Astrocyte of the cerebellum (primary cell): ENCODE measurements around the gene ZFPM1.

Source experiments
- DNase-seq: peaks from one replicate; pipeline ENCODE4 v3.0.0-alpha.2; 2011; ENCODE audit warnings: low read depth
- H3K4me3 ChIP-seq: 2 replicates; pipeline ENCODE4 v1.5.1; 2011; ENCODE audit warnings: mild to moderate bottlenecking, low read depth, low read length, moderate library complexity
- in situ Hi-C: cut with HindIII; loops from 2 replicates; pipeline ENCODE4 v1.10.0; 2017; ENCODE audit warnings: low sequenced_read_pairs
- TF ChIP-seq, protein P1 (sequence below): IDR thresholded peaks from 2 replicates; pipeline ENCODE4 v1.5.1; 2012; ENCODE audit warnings: low read length, low read depth, moderate library complexity, mild to moderate bottlenecking; ENCODE audit errors: missing control alignments

ZFPM1 gene

GRCh38 chr16:88523309-88524161 lies 70.5 kb downstream of the ZFPM1 start:
- no peak for DNase-seq
- TF ChIP-seq, protein P1, sequence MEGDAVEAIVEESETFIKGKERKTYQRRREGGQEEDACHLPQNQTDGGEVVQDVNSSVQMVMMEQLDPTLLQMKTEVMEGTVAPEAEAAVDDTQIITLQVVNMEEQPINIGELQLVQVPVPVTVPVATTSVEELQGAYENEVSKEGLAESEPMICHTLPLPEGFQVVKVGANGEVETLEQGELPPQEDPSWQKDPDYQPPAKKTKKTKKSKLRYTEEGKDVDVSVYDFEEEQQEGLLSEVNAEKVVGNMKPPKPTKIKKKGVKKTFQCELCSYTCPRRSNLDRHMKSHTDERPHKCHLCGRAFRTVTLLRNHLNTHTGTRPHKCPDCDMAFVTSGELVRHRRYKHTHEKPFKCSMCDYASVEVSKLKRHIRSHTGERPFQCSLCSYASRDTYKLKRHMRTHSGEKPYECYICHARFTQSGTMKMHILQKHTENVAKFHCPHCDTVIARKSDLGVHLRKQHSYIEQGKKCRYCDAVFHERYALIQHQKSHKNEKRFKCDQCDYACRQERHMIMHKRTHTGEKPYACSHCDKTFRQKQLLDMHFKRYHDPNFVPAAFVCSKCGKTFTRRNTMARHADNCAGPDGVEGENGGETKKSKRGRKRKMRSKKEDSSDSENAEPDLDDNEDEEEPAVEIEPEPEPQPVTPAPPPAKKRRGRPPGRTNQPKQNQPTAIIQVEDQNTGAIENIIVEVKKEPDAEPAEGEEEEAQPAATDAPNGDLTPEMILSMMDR = no peak
- no peak overlapping the region for H3K4me3 ChIP-seq
- in situ Hi-C loops = no loop called here

GRCh38 chr16:88524274-88524972 lies 71.3 kb downstream of the ZFPM1 start:
- in situ Hi-C loops = no loop called here
- DNase-seq = no peak
- H3K4me3 ChIP-seq = no peak overlapping the region
- TF ChIP-seq, protein P1 = no peak

DNA sequence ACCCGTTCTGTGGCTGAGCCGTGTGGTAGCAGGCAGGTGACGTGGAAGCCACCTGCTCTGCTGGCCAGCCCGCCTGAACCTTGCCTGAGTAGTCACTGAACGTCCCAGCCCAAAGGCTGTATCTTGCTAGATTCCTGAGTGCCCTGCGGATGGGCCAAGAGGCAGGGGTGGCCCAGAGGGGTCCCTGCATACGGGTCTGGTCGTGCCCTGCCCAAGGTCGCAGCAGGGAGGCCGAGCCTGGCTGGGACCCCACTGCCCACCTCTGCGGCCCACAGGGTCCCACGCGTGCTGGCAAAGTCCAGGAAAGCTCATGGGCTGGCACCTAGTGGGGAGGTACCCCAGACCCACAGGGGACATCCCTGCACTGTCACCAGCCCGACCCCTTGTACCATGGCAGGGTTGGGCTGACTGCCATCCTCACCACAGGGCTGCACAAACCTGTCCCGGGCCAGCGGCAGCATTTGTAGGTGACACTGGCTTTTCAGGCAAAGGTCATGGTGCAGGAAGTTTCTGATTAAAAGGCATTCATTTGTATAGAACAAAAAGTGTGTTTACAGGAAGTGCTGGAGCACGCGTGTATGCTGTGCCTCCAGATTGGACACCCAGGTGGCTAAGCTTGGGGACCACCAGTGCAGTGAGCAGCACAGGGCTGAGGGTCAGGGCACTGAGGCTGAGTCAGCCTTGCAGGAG lies 72.0 kb downstream of the ZFPM1 start:
- DNase-seq = no peak
- TF ChIP-seq, protein P1 = no peak
- no peak overlapping the region for H3K4me3 ChIP-seq
- in situ Hi-C loops = no loop called here

- in situ Hi-C loops = no loop called here
- TF ChIP-seq, protein P1 = no peak
- DNase-seq = no peak
- H3K4me3 ChIP-seq = no peak overlapping the region
These were observed 72.5 kb downstream of the ZFPM1 start for GRCh38 chr16:88525663-88525990.

GRCh38 chr16:88526008-88526905 lies 73.2 kb downstream of the ZFPM1 start:
- no peak overlapping the region for H3K4me3 ChIP-seq
- DNase-seq = no peak
- TF ChIP-seq, protein P1 = no peak
- in situ Hi-C loops = no loop called here

- DNase-seq = no peak
- TF ChIP-seq, protein P1 = no peak
- in situ Hi-C loops = no loop called here
- H3K4me3 ChIP-seq = no peak overlapping the region
These were observed 73.8 kb downstream of the ZFPM1 start for GRCh38 chr16:88526906-88527185.
